Duodenal mucosa (tissue), 2 donors: ENCODE results near the gene RRP1B.

ENCODE experiments used
- H3K27ac ChIP-seq: one replicate; pipeline ENCODE4 v1.7.0; 2013; ENCODE audit warnings: low read depth, low read length
- H3K27me3 ChIP-seq, 2 donors: one replicate each; pipeline ENCODE4 v1.7.0; 2013; ENCODE audit warnings: low read length in 2 of 2, control low read depth in 1 of 2; ENCODE audit not compliant: insufficient read depth in 2 of 2, control insufficient read depth in 1 of 2
- H3K36me3 ChIP-seq, 2 donors: one replicate each; pipeline ENCODE4 v1.7.0; 2013; ENCODE audit warnings: low read length in 2 of 2, control low read depth in 1 of 2; ENCODE audit not compliant: insufficient read depth in 2 of 2, control insufficient read depth in 1 of 2
- H3K4me1 ChIP-seq, 2 donors: one replicate each; pipeline ENCODE4 v1.7.0; 2013; ENCODE audit warnings: low read length in 2 of 2, control low read depth in 1 of 2; ENCODE audit not compliant: insufficient read depth in 2 of 2, control insufficient read depth in 1 of 2
- H3K4me3 ChIP-seq, 2 donors: one replicate each; pipeline ENCODE4 v1.7.0; 2013; ENCODE audit warnings: low read length in 2 of 2, low read depth in 1 of 2
- H3K9ac ChIP-seq, 2 donors: one replicate each; pipeline ENCODE4 v1.7.0; 2013; ENCODE audit warnings: low read length in 2 of 2, low read depth in 1 of 2
- H3K9me3 ChIP-seq, 2 donors: one replicate each; pipeline ENCODE4 v1.7.0; 2013; ENCODE audit warnings: low read length in 2 of 2, control low read depth in 1 of 2; ENCODE audit not compliant: control insufficient read depth in 1 of 2

RRP1B gene

DNA sequence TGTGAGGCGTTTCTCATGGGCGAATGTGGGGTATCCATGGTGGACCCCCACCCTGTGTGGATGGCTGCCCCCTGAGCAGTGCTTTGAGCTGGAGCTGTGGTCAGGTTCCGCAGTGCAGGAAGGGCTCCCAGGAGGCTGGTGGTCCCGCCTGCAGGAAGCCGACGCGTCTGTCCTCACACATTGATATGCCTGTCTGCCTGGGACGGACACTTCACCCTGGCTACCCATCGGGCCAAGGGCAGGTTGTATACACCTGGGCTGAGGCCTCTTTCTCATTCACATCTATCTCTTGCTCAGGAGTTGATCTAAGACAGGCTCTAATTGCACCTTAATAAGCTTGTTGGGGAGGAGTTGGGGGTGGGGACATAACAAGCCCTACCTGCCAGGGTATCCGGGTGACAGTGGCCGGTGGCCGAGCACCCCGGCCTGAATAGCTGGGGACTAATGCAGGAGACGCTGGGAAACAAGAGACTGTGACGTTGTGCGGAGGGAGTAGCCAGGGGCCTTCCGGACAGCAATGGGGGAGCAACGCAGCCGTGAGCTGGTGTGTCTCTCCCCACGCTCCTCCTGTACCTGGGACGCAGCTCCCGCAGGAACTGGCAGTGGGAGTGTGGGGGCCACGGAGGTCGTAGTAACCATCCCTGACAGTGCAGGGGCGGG lies 81.3 kb downstream of the RRP1B start:
- no peaks in the 10 kb centered on the region for H3K27me3 ChIP-seq
- H3K4me3 ChIP-seq: no peak overlapping the region
- H3K9me3 ChIP-seq: no peaks in the 10 kb centered on the region
- no peak overlapping the region for H3K27ac ChIP-seq
- H3K4me1 ChIP-seq: peaks cover 10 to 11% of the 10 kb centered on the region in 2 donors
- peaks cover 17 to 46% of the 10 kb centered on the region in 2 donors for H3K36me3 ChIP-seq
- H3K9ac ChIP-seq: no peak overlapping the region

DNA sequence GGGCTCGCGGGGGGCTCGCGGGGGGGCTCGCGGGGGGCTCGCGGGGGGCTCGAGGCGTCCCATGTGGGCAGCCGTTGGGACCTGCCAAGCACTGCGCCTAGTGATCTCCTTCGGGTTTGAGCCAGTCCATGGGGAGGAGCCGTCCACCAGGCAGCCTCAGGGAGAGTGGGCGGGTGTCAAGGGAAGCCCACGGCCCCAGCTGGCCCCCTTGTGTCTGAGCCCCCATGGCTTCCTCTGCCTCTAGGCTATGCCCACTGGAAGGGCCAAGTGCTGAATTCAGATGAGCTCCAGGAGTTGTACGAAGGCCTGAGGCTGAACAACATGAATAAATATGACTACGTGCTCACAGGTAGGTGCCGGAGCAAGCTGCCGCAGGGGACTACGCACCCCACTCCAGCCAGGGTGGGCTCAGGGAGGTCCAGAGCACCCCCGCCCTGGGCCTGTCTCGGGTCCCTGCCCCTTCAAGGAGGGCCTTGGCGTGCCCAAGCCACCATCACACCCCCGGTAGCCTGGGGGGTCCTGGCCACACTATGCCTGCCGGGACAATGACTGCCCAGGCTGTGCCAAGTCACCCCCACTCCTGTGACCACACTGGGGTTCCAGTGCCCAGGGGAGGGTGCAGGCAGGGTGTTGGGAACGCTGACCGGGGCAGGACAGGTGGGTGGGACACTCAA lies 82.2 kb downstream of the RRP1B start:
- Histone ChIP-seq H3K9me3 (no peaks in the 10 kb centered on the region), H3K4me3 (no peak overlapping the region), H3K27ac (no peak overlapping the region), H3K27me3 (no peaks in the 10 kb centered on the region), H3K9ac (no peak overlapping the region), H3K36me3 (peaks cover 17 to 51% of the 10 kb centered on the region in 2 donors), H3K4me1 (peaks cover 10 to 11% of the 10 kb centered on the region in 2 donors)

DNA sequence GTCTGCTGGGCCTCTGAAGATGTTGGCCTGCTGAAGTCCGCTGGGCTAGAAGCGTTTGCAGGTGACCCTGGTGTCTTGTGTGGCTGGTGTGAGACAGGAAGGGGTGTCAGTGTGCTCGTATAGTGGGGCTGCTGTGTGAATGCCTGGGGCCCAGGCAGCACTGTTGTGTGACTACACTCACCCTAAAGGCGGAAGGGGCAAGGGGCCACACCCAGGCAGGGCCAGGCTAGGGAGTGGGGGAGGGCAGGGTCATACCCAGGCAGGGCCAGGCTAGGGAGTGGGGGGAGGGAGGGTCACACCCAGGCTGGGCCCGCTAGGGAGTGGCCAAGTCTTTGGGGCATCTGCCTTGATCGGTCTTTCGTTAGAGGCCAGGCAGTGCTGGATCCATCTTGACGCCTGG lies 84.6 kb downstream of the RRP1B start:
- no peak overlapping the region for H3K9ac ChIP-seq
- H3K27me3 ChIP-seq: no peaks in the 10 kb centered on the region
- H3K9me3 ChIP-seq: no peaks in the 10 kb centered on the region
- H3K4me3 ChIP-seq: no peak overlapping the region
- peaks cover 0 to 7% of the 10 kb centered on the region in 2 donors for H3K4me1 ChIP-seq
- H3K27ac ChIP-seq: no peak overlapping the region
- peaks cover 18 to 63% of the 10 kb centered on the region in 2 donors for H3K36me3 ChIP-seq

DNA sequence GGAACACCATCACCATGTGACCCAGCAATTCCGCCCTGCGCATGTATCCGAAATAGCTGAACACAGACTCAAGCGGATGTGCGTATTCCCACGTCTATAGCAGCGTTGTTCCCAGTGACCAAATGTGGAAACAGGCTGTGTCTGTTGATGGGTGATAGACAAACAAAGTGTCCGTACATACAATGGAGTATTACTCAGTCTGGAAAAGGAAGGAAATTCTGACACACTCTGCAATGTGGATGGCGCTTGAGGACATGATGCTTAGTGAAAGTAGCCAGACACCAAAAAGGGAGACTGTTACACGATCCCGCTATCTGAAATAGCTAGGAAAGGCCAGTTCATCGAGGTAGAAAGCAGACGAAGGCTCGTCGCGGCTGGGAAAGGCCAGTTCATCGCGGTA lies 85.4 kb downstream of the RRP1B start:
- Histone ChIP-seq H3K9ac (no peak overlapping the region), H3K9me3 (no peaks in the 10 kb centered on the region), H3K4me1 (peaks cover 0 to 7% of the 10 kb centered on the region in 2 donors), H3K27ac (no peak overlapping the region), H3K4me3 (no peak overlapping the region), H3K27me3 (no peaks in the 10 kb centered on the region), H3K36me3 (peaks cover 24 to 69% of the 10 kb centered on the region in 2 donors)
